Stimulated activated CD4-positive, alpha-beta T cell treated with anti-CD3 and anti-CD28 coated beads, TNF-alpha, amount 100 ng/mL, for 24 hours (primary cell): Measurements from ENCODE around the gene HES3.
A peak's percentile ranks its signal among the peaks of the same experiment; 100 is the strongest.

Source experiments
- DNase-seq, 3 experiments: peaks; one replicate each; pipeline ENCODE4 v3.0.0-alpha.2; 2020; ENCODE audit warnings: low read depth in 3 of 3

The HES3 gene

GRCh38 chr1:6260961-6261614 is 17.1 kb downstream of the HES3 start, which contains the start of gene GPR153:
TSS of gene GPR153 (minus strand) at chr1:6261098. CDS start at chr1:6254905, 6,193 bp downstream.
- peak; percentile 15 to 62 (median 31) for DNase-seq

- DNase-seq = no peak
Observed at GRCh38 chr1:6261615-6261995, 17.6 kb downstream of the HES3 start.

GRCh38 chr1:6262555-6263420 is 18.8 kb downstream of the HES3 start:
- DNase-seq = no peak

- no peak for DNase-seq
Observed at GRCh38 chr1:6263716-6264115, 19.7 kb downstream of the HES3 start.

- DNase-seq = no peak
Observed at GRCh38 chr1:6265151-6265550, 21.2 kb downstream of the HES3 start.

GRCh38 chr1:6266641-6267040 is 22.7 kb downstream of the HES3 start:
- no peak for DNase-seq

- no peak for DNase-seq
Observed at GRCh38 chr1:6267686-6268322, 23.8 kb downstream of the HES3 start.

GRCh38 chr1:6268415-6268814 is 24.4 kb downstream of the HES3 start:
- no peak for DNase-seq

- no peak for DNase-seq
Observed at GRCh38 chr1:6269296-6269695, 25.3 kb downstream of the HES3 start.

- no peak for DNase-seq
Observed at GRCh38 chr1:6269720-6270400, 25.9 kb downstream of the HES3 start.

GRCh38 chr1:6270401-6270800 is 26.4 kb downstream of the HES3 start:
- no peak for DNase-seq

GRCh38 chr1:6271006-6271405 is 27.0 kb downstream of the HES3 start:
- no peak for DNase-seq

- no peak for DNase-seq
Observed at GRCh38 chr1:6271554-6271953, 27.6 kb downstream of the HES3 start.

- DNase-seq = no peak
Observed at GRCh38 chr1:6272452-6272851, 28.5 kb downstream of the HES3 start.

GRCh38 chr1:6272868-6273267 is 28.9 kb downstream of the HES3 start:
- DNase-seq = no peak

- DNase-seq = no peak
Observed at GRCh38 chr1:6273380-6273891, 29.5 kb downstream of the HES3 start.

- no peak for DNase-seq
Observed at GRCh38 chr1:6274102-6274501, 30.1 kb downstream of the HES3 start.

GRCh38 chr1:6274622-6275139 is 30.7 kb downstream of the HES3 start:
- no peak for DNase-seq

- no peak for DNase-seq
Observed at GRCh38 chr1:6275826-6276782, 32.1 kb downstream of the HES3 start.

- no peak for DNase-seq
Observed at GRCh38 chr1:6276811-6277555, 33.0 kb downstream of the HES3 start.
